CD4-positive, alpha-beta T cell (primary cell): ENCODE data around the gene HNRNPH3. TPM values are rescaled to one million over a fixed set of nuclear protein-coding genes. Genes with fewer than 3 reads are reported as not detected.
A peak's percentile ranks its signal among the peaks of the same experiment; 100 is the strongest.

Experiments used
- ATAC-seq: fragments of 200-7000 bp; cut with Tn5 transposase; one replicate; pipeline ENCODE4 v1.10.0; 2022; ENCODE audit warnings: mild to moderate bottlenecking; ENCODE audit not compliant: poor library complexity
- CTCF ChIA-PET: fragments of 350-600 bp; sonication (Branson Sonifier 250); formaldehyde crosslinking; loops from one replicate; lab custom pipeline; 2021; ENCODE audit warnings: antibody characterized with exemption, inconsistent platforms; lab: Charles Lee
- POLR2A ChIA-PET: fragments of 350-600 bp; sonication (Branson Sonifier 250); formaldehyde crosslinking; loops from one replicate; lab custom pipeline; 2021; ENCODE audit warnings: antibody characterized with exemption, inconsistent platforms; lab: Charles Lee
- DNase-seq, 14 experiments: peaks; one replicate each; pipeline ENCODE4 v3.0.0-alpha.2; 2013 to 2020; ENCODE audit warnings: mixed read lengths in 2 of 14
- H3K27ac ChIP-seq, 2 donors: one replicate each; pipeline versions ENCODE4 v1.5.1 to v1.7.0; 2013; ENCODE audit warnings: low read length in 2 of 2, low read depth in 1 of 2, mild to moderate bottlenecking in 1 of 2
- H3K27me3 ChIP-seq, 2 experiments: 1 replicate in 1 of 2; 2 replicates in 1 of 2; pipeline versions ENCODE4 v1.6.1 to v1.7.0; 2013; ENCODE audit warnings: low read length in 2 of 2, control low read depth in 1 of 2, mild to moderate bottlenecking in 1 of 2, moderate library complexity in 1 of 2; ENCODE audit not compliant: insufficient read depth in 2 of 2, control insufficient read depth in 1 of 2
- H3K36me3 ChIP-seq: one replicate; pipeline ENCODE4 v1.6.1; 2013; ENCODE audit warnings: low read length, control low read depth; ENCODE audit not compliant: insufficient read depth
- H3K4me1 ChIP-seq: one replicate; pipeline ENCODE4 v1.6.1; 2013; ENCODE audit warnings: low read length, control low read depth; ENCODE audit not compliant: insufficient read depth
- H3K4me3 ChIP-seq: one replicate; pipeline ENCODE4 v1.5.1; 2013; ENCODE audit warnings: mild to moderate bottlenecking, low read length, moderate library complexity
- H3K9me3 ChIP-seq, 2 experiments: 1 replicate in 1 of 2; 2 replicates in 1 of 2; pipeline versions ENCODE4 v1.6.1 to v1.7.0; 2013; ENCODE audit warnings: low read length in 2 of 2, mild to moderate bottlenecking in 2 of 2, control low read depth in 1 of 2, moderate library complexity in 1 of 2; ENCODE audit not compliant: control insufficient read depth in 1 of 2, insufficient read depth in 1 of 2
- H3K27ac Mint-ChIP-seq: one replicate; pipeline ENCODE4 v1.8.0; 2020; ENCODE audit warnings: mixed read lengths
- H3K27me3 Mint-ChIP-seq: one replicate; pipeline ENCODE4 v1.8.0; 2021; ENCODE audit warnings: mixed read lengths
- H3K36me3 Mint-ChIP-seq: one replicate; pipeline ENCODE4 v1.8.0; 2021; ENCODE audit warnings: low read depth, mixed read lengths
- H3K4me1 Mint-ChIP-seq: one replicate; pipeline ENCODE4 v1.8.0; 2021; ENCODE audit warnings: low read depth, mixed read lengths
- H3K4me3 Mint-ChIP-seq: one replicate; pipeline ENCODE4 v1.8.0; 2020; ENCODE audit warnings: mild to moderate bottlenecking, mixed read lengths
- H3K9me3 Mint-ChIP-seq: one replicate; pipeline ENCODE4 v1.8.0; 2020; ENCODE audit warnings: mixed read lengths
- intact Hi-C, 2 experiments: fragments of 100-400 bp; cut with DNase I in 1 of 2; cut with micrococcal nuclease in 1 of 2; formaldehyde crosslinking; loops; one replicate each; pipeline versions ENCODE4 v1.15.1 to v1.9.0; 2023 to 2025; cut with DNase I, micrococcal nuclease
- total RNA-seq, 174 experiments: library from RNA in 2 of 174; stranded (reverse) in 2 of 174; gene quantifications; one replicate each; pipeline ENCODE4 v1.2.3 and lab custom pipeline; 2021 to 2026
- TF ChIP-seq, protein P1 (sequence below): fragments of 200-600 bp; IDR thresholded peaks from one replicate; pipeline ENCODE4 v1.8.0; 2022; ENCODE audit warnings: antibody characterized with exemption, mild to moderate bottlenecking

The HNRNPH3 gene
- total RNA-seq, 2 experiments from 2014 or later, result 227 to 228 TPM

- no peak for ATAC-seq
- POLR2A ChIA-PET, result interaction anchor here (1.0 kb wide), 1 partner anchor 9 kb away, joined by 5 read pairs; no protein-coding TSS in a partner anchor
- Histone ChIP-seq H3K4me1 (no peaks in the 10 kb centered on the region), H3K4me3 (no peak overlapping the region), H3K9me3 (no peaks in the 10 kb centered on the region), H3K27me3 (no peaks in the 10 kb centered on the region), H3K27ac (no peak overlapping the region), H3K36me3 (peaks cover 80% of the 10 kb centered on the region)
- Mint-ChIP-seq H3K4me3 (no peak overlapping the region), H3K9me3 (no peaks in the 10 kb centered on the region), H3K36me3 (peaks cover 82% of the 10 kb centered on the region), H3K27me3 (no peaks in the 10 kb centered on the region), H3K27ac (peak overlapping the region; percentile 15), H3K4me1 (peaks cover 16% of the 10 kb centered on the region)
- TF ChIP-seq, protein P1, sequence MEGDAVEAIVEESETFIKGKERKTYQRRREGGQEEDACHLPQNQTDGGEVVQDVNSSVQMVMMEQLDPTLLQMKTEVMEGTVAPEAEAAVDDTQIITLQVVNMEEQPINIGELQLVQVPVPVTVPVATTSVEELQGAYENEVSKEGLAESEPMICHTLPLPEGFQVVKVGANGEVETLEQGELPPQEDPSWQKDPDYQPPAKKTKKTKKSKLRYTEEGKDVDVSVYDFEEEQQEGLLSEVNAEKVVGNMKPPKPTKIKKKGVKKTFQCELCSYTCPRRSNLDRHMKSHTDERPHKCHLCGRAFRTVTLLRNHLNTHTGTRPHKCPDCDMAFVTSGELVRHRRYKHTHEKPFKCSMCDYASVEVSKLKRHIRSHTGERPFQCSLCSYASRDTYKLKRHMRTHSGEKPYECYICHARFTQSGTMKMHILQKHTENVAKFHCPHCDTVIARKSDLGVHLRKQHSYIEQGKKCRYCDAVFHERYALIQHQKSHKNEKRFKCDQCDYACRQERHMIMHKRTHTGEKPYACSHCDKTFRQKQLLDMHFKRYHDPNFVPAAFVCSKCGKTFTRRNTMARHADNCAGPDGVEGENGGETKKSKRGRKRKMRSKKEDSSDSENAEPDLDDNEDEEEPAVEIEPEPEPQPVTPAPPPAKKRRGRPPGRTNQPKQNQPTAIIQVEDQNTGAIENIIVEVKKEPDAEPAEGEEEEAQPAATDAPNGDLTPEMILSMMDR, result no peak
- intact Hi-C loops, result no loop called here
- CTCF ChIA-PET, result no interaction called here
- DNase-seq, result no peak
These were observed 11.1 kb downstream of the HNRNPH3 start for GRCh38 chr10:68342909-68343516.

DNA sequence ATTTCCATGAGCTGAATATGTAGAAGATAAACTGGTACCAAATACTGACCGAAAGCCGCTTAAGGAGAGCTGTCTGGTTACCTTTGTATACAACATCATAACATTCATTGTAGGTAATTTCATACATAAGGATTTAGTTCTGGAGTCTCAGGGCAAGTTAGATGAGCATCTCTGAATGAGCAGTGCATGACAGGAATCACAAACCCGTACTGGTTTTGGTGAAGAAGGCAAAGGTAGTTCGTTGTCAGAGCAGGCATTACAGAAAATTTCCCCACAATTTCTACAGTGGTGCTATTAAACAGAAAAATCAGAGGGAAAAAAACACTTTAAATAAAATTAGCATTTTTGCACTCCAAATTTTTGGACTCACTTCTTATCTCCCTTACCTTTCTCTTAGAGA is 13.8 kb downstream of the HNRNPH3 start:
- intact Hi-C loops, result no loop called here
- ChIA-PET POLR2A (interaction anchor here (1.3 kb wide), 1 partner anchor 14 kb away, joined by 5 read pairs; the partner anchor contains the start of gene HNRNPH3), CTCF (interaction anchor here (0.6 kb wide), 1 partner anchor 496 kb away, joined by 3 read pairs; no protein-coding TSS in a partner anchor)
- H3K9me3 ChIP-seq, result no peaks in the 10 kb centered on the region
- H3K36me3 Mint-ChIP-seq, result peaks cover 72% of the 10 kb centered on the region
- H3K4me3 ChIP-seq, result no peak overlapping the region
- H3K4me1 ChIP-seq, result peaks cover 3% of the 10 kb centered on the region
- peak overlapping the region; percentile 12 for H3K27ac Mint-ChIP-seq
- no peak overlapping the region for H3K27ac ChIP-seq
- TF ChIP-seq, protein P1, result no peak
- no peak for ATAC-seq
- peaks cover 55% of the 10 kb centered on the region for H3K36me3 ChIP-seq
- no peaks in the 10 kb centered on the region for H3K27me3 Mint-ChIP-seq
- no peak for DNase-seq
- H3K27me3 ChIP-seq, result no peaks in the 10 kb centered on the region
- no peaks in the 10 kb centered on the region for H3K9me3 Mint-ChIP-seq
- peaks cover 6% of the 10 kb centered on the region for H3K4me1 Mint-ChIP-seq
- no peak overlapping the region for H3K4me3 Mint-ChIP-seq

DNA sequence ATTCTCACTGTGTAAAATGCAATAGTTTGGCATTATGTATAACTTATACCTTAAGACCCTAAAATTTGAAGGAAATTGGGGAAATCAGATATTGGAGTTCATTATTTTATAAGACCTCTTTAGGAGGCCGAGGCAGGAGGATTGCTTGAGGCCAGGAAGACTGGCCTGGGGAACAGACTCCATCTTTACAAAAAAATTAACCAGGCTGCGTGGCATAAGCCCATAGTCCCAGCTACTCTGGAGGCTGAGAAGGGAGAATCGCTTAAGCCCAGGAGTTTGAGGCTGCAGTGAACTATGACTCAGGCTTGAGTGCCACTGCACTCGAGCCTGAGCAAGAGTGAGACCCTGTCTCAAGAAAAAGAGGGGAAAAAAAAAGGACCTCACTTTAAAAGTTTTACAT is 14.9 kb downstream of the HNRNPH3 start:
- Mint-ChIP-seq H3K9me3 (no peaks in the 10 kb centered on the region), H3K27ac (peak overlapping the region; percentile 24), H3K4me1 (peaks cover 6% of the 10 kb centered on the region), H3K27me3 (no peaks in the 10 kb centered on the region), H3K36me3 (peaks cover 63% of the 10 kb centered on the region), H3K4me3 (no peak overlapping the region)
- CTCF ChIA-PET, result interaction anchor here (2.7 kb wide), 1 partner anchor 134 kb away, joined by 18 read pairs; no protein-coding TSS in a partner anchor
- intact Hi-C loops, result no loop called here
- Histone ChIP-seq H3K4me3 (no peak overlapping the region), H3K27ac (no peak overlapping the region), H3K9me3 (no peaks in the 10 kb centered on the region), H3K4me1 (peaks cover 3% of the 10 kb centered on the region), H3K27me3 (no peaks in the 10 kb centered on the region), H3K36me3 (peaks cover 44% of the 10 kb centered on the region)
- DNase-seq (no peak), ATAC-seq (no peak)
- POLR2A ChIA-PET, result interaction anchor here (3.1 kb wide), 1 partner anchor 14 kb away, joined by 35 read pairs; the partner anchor contains the start of genes HNRNPH3 and PBLD
- TF ChIP-seq, protein P1, result no peak
